HEK293 (cell line): Measurements from ENCODE around the gene HOXA6.

Source experiments
- CTCF ChIA-PET: fragments of 350-600 bp; formaldehyde crosslinking; extraction: SDS; loops from one replicate; lab custom pipeline; 2021; ENCODE audit warnings: antibody characterized with exemption; lab: Yijun Ruan, JAX
- POLR2A ChIA-PET: fragments of 300-600 bp; formaldehyde crosslinking; extraction: SDS; loops from one replicate; lab custom pipeline; 2020; ENCODE audit warnings: antibody characterized with exemption, inconsistent platforms; lab: Yijun Ruan, JAX
- H3K27ac ChIP-seq: fragments of 200-500 bp; sonication (Bioruptor generic); 2 replicates; pipeline ENCODE4 v1.5.1; 2014; ENCODE audit warnings: low read depth, low read length, control low read depth, inconsistent platforms; ENCODE audit errors: extremely low read depth
- H3K36me3 ChIP-seq, 2 experiments: fragments of 200-500 bp in 1 of 2; sonication (Bioruptor generic) in 1 of 2; 1 replicate in 1 of 2; 2 replicates in 1 of 2; pipeline ENCODE4 v1.5.1; 2014 to 2017; ENCODE audit warnings: inconsistent platforms in 2 of 2, low read length in 2 of 2; ENCODE audit not compliant: control insufficient read depth in 2 of 2, insufficient read depth in 1 of 2
- H3K4me1 ChIP-seq: fragments of 200-500 bp; sonication (Bioruptor generic); 2 replicates; pipeline ENCODE4 v1.5.1; 2014; ENCODE audit warnings: mild to moderate bottlenecking, low read length, inconsistent platforms; ENCODE audit not compliant: control insufficient read depth, insufficient read depth
- H3K4me3 ChIP-seq: 2 replicates; pipeline ENCODE4 v1.5.1; 2011; ENCODE audit warnings: low read depth, mild to moderate bottlenecking, control low read depth, low read length, moderate library complexity
- H3K9me3 ChIP-seq: fragments of 200-500 bp; sonication (Bioruptor generic); 2 replicates; pipeline ENCODE4 v1.5.1; 2014; ENCODE audit warnings: low read depth, low read length, inconsistent platforms; ENCODE audit not compliant: control insufficient read depth, insufficient read depth
- GLIS2 ChIP-seq: fragments of 450-650 bp; formaldehyde crosslinking; IDR thresholded peaks from 2 replicates; pipeline ENCODE4 v1.5.1; 2016; ENCODE audit warnings: missing biosample characterization, missing genetic modification characterization
- HOXD13 ChIP-seq: sonication (generic); formaldehyde crosslinking; IDR thresholded peaks from 2 replicates; pipeline ENCODE4 v1.8.0; 2022; ENCODE audit warnings: missing genetic modification reagents, borderline replicate concordance
- KLF9 ChIP-seq: fragments of 450-650 bp; formaldehyde crosslinking; IDR thresholded peaks from 2 replicates; pipeline ENCODE4 v1.5.1; 2016; ENCODE audit warnings: missing biosample characterization, missing genetic modification characterization, low read depth
- MEIS1 ChIP-seq: sonication (generic); formaldehyde crosslinking; IDR thresholded peaks from 2 replicates; pipeline ENCODE4 v1.8.1; 2022; ENCODE audit warnings: missing genetic modification reagents, mild to moderate bottlenecking, borderline replicate concordance
- MZF1 ChIP-seq: fragments of 450-650 bp; formaldehyde crosslinking; IDR thresholded peaks from 2 replicates; pipeline ENCODE4 v1.5.1; 2017; ENCODE audit warnings: missing biosample characterization, missing genetic modification characterization, borderline replicate concordance
- PRDM6 ChIP-seq: fragments of 450-650 bp; formaldehyde crosslinking; IDR thresholded peaks from 2 replicates; pipeline ENCODE4 v1.5.1; 2017; ENCODE audit warnings: missing biosample characterization, missing genetic modification characterization
- ZBTB48 ChIP-seq: fragments of 450-650 bp; formaldehyde crosslinking; IDR thresholded peaks from 2 replicates; pipeline ENCODE4 v1.5.1; 2016; ENCODE audit warnings: missing biosample characterization, missing genetic modification characterization
- ZFP3 ChIP-seq: fragments of 450-650 bp; formaldehyde crosslinking; IDR thresholded peaks from 2 replicates; pipeline ENCODE4 v1.5.1; 2016; ENCODE audit warnings: low read depth, missing biosample characterization, missing genetic modification characterization
- ZNF133 ChIP-seq: fragments of 450-650 bp; formaldehyde crosslinking; IDR thresholded peaks from 2 replicates; pipeline ENCODE4 v1.5.1; 2016; ENCODE audit warnings: missing biosample characterization, missing genetic modification characterization
- ZNF148 ChIP-seq: fragments of 450-650 bp; formaldehyde crosslinking; IDR thresholded peaks from 2 replicates; pipeline ENCODE4 v1.5.0; 2017; ENCODE audit warnings: missing biosample characterization, missing genetic modification characterization, borderline replicate concordance
- ZNF202 ChIP-seq: fragments of 450-650 bp; formaldehyde crosslinking; IDR thresholded peaks from 2 replicates; pipeline ENCODE4 v1.5.1; 2016; ENCODE audit warnings: missing biosample characterization, missing genetic modification characterization, borderline replicate concordance
- ZNF214 ChIP-seq: fragments of 450-650 bp; formaldehyde crosslinking; IDR thresholded peaks from 2 replicates; pipeline ENCODE4 v1.5.1; 2017; ENCODE audit warnings: missing biosample characterization, mild to moderate bottlenecking, missing genetic modification characterization, borderline replicate concordance
- ZNF366 ChIP-seq: fragments of 450-650 bp; formaldehyde crosslinking; conservative IDR thresholded peaks from 2 replicates; pipeline ENCODE4 v1.5.1; 2016; ENCODE audit warnings: missing biosample characterization, missing genetic modification characterization
- ZNF433 ChIP-seq: fragments of 450-650 bp; formaldehyde crosslinking; IDR thresholded peaks from 2 replicates; pipeline ENCODE4 v1.5.1; 2016; ENCODE audit warnings: missing biosample characterization, missing genetic modification characterization, low read depth
- ZNF571 ChIP-seq: fragments of 450-650 bp; formaldehyde crosslinking; IDR thresholded peaks from 2 replicates; pipeline ENCODE4 v1.5.0; 2017; ENCODE audit warnings: missing biosample characterization, missing genetic modification characterization
- ZNF747 ChIP-seq: fragments of 450-650 bp; formaldehyde crosslinking; IDR thresholded peaks from 2 replicates; pipeline ENCODE4 v1.5.1; 2016; ENCODE audit warnings: missing biosample characterization, missing genetic modification characterization
- ZNF777 ChIP-seq: fragments of 450-650 bp; formaldehyde crosslinking; IDR thresholded peaks from 2 replicates; pipeline ENCODE4 v1.5.1; 2017; ENCODE audit warnings: missing biosample characterization, missing genetic modification characterization, borderline replicate concordance
- ZSCAN16 ChIP-seq: fragments of 450-650 bp; formaldehyde crosslinking; IDR thresholded peaks from 2 replicates; pipeline ENCODE4 v1.5.1; 2016; ENCODE audit warnings: missing biosample characterization, missing genetic modification characterization
- ZSCAN30 ChIP-seq: fragments of 450-650 bp; IDR thresholded peaks from 2 replicates; pipeline ENCODE4 v1.5.1; 2018; ENCODE audit warnings: missing biosample characterization, mild to moderate bottlenecking, missing genetic modification characterization, moderate library complexity

HOXA6 gene

GRCh38 chr7:27106181-27106900 is 41.2 kb downstream of the HOXA6 start:
- H3K4me3 ChIP-seq = no peak overlapping the region
- H3K27ac ChIP-seq = no peak overlapping the region
- H3K4me1 ChIP-seq = no peaks in the 10 kb centered on the region; the same call in none of the 2 replicates
- TF ChIP-seq HOXD13 = no peak
- TF ChIP-seq ZNF133 = peak; percentile 30; the same call in 1 of the 2 replicates
- TF ChIP-seq PRDM6 (tag by site-specific recombination) = 0 out of 2 replicates have a peak, but pooled peaks have one; percentile 15
- TF ChIP-seq ZNF148 (tag by site-specific recombination) = no peak
- peaks cover 11 to 28% of the 10 kb centered on the region in 2 experiments for H3K36me3 ChIP-seq
- CTCF ChIA-PET = interaction anchor here (1.9 kb wide), 1 partner anchor 10 kb away, joined by 11 read pairs; the partner anchor contains the start of gene HOXA1
- POLR2A ChIA-PET = interaction anchor here (2.0 kb wide), 1 partner anchor 10 kb away, joined by 8 read pairs; the partner anchor contains the start of gene HOXA1
- H3K9me3 ChIP-seq = no peaks in the 10 kb centered on the region

GRCh38 chr7:27105301-27106031 is 42.1 kb downstream of the HOXA6 start:
- H3K36me3 ChIP-seq = peaks cover 12 to 36% of the 10 kb centered on the region in 2 experiments
- TF ChIP-seq ZSCAN30 (no peak), ZNF433 (no peak), MEIS1 (CRISPR knock-in tag) (no peak), ZBTB48 (tag by site-specific recombination) (no peak), ZFP3 (tag by site-specific recombination) (no peak), ZNF777 (tag by site-specific recombination) (no peak), ZNF747 (tag by site-specific recombination) (no peak), GLIS2 (tag by site-specific recombination) (no peak), ZNF214 (no peak), ZNF202 (no peak), ZSCAN16 (no peak), KLF9 (no peak), ZNF366 (no peak), MZF1 (tag by site-specific recombination) (no peak), ZNF571 (tag by site-specific recombination) (no peak)
- no peak overlapping the region for H3K27ac ChIP-seq
- H3K9me3 ChIP-seq = no peaks in the 10 kb centered on the region
- CTCF ChIA-PET = interaction anchor here (0.7 to 1.9 kb wide), 3 partner anchors 9 to 252 kb away, joined by 3 to 11 read pairs (median 3); partner anchors contain the start of gene HOXA1
- H3K4me1 ChIP-seq = no peaks in the 10 kb centered on the region; the same call in 1 of the 2 replicates
- H3K4me3 ChIP-seq = no peak overlapping the region
- POLR2A ChIA-PET = interaction anchor here (0.5 to 2.0 kb wide), 5 partner anchors 9 to 632 kb away, joined by 3 to 8 read pairs (median 4); partner anchors contain the start of gene HOXA1
